HG03139 (cell line): ENCODE measurements around the gene CFB.
"Not testable (repeated sequence)": the region's sequence is repeated elsewhere in the genome, so short reads cannot be mapped to it uniquely, and the experiment has no call there.

Source experiments
- ATAC-seq: cut with Tn5 transposase; IDR thresholded peaks from one replicate; pipeline ENCODE4 v1.9.1; 2021; ENCODE audit not compliant: unreplicated experiment

Gene CFB

DNA sequence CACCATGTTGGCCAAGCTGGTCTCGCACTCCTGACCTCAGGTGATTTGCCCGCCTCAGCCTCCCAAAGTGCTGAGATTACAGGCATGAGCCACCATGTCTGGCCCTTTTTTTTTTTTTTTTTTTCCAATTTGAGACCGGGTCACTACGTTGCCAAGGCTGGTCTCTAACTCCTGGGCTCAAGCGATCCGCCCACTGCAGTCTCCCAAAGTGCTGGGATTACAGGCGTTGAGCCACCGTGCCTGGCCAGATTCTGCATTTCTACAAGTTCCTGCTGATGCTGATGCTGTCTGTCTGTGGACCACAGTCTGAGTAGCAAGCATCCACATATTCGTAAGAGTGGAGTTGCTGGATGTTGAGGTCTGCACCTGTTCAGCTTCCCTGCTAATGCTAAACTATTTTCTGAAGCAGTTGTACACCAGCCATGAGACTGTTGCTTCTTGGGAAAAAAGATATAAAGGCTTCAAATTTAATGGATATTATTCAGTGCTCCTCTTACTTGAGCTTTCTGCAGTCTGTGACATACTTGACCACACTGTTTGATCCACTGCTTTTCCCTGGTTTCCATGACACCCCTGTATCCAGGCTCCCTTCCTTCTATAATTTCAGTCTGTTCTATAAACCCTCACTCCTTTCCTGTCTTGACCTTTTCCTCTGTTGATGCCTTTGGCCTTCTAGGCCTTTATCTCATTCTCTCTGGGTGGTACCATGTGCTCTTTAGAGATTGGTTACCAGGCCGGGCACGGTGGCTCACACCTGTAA is 33.9 kb upstream of the CFB start:
- no peak for ATAC-seq

DNA sequence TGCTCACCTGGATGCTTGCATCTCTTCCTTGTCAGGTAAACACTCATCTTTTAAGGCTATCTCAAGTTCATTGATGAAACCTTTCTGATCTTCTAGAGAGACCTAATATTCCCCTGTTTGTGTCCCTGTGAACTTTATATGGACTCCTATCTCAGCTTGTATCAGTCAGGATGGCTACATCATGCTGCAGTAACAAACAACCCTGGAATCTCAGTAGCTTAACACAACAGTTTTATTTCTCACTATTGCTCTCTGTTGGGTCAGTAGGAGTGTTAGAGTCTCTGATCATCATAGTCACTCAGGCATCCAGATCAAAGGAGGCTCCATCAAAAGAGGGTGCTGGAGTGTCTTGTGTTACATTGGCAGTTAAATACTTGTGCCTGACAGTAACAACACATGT is 30.5 kb upstream of the CFB start:
- ATAC-seq = no peak

DNA sequence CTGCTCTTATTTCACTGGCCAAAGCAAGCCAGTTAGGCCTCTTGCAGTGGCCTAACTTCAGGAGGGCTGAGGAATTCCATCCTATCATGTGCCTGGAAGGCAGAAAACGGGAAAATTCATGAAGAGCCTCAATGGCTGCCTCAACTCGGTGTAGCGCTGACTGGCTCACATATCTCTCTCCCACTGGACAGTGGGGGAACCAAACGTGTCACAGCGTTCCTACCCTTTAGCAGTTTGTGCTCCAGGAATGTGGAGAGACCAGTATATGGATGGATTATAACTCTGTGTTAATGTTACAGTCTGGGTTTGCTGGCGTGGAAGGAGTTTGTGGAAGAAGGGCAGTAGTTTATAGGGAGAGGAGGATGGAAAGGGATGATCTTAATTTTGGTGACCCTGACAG is 30.1 kb upstream of the CFB start:
- ATAC-seq = no peak

DNA sequence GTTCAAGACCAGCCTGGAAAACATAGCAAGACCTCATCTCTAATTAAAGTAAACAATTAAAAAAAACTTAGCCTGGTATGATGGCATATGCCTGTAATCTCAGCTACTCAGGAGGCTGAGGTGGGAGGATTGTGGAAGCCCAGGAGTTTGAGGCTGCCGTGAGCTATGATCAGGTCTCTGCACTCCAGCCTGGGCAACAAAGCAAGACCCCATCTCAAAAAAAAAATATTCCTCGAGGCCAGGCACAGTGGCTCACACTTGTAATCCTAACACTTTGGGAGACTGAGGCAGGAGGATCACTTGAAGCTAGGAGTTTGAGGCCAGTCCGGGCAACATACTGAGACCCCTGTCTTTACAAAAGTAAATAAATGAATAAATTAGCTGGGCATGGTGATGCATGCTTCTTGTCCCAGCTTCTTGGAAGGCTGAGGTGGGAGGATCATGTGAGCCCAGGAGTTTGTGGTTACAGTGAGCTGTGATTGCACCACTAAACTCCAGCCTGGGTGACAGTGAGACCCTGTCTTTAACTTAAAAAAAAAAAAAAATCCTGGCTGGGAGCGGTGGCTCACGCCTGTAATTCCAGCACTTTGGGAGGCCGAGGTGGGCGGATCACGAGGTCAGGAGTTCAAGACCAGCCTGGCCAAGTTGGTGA is 27.7 kb upstream of the CFB start:
- ATAC-seq = no peak

DNA sequence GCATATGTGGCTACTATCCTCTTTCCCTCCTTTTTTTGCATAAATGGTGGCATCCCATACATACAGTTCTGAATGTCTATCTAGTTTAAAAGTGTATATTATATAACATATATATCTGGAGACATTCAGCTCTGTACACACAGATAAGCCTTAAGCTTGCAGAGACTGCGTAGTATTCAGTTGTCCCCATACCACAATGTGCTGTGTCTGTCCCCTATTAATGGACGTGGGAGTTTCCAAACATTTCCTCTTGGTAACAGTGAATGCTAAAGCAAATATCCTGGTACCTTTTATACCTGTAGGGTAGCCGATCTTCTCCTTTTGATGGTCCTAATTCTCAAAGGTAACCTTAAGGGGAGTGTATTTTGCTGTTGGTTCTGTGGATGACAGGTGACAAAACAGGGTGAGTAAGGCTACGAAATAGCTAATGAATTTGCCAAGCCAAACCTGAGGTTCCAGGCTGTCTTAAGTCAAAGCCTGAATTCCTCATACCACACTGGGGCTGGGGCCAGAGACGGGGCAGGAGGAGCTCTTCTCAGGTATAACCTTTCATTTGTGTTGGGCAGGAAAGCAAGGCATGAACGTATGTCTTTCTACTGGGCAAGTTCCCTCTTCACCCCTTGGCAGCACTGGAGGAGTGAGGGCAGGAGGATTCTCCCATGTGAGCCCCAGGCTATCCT is 26.1 kb upstream of the CFB start:
- no peak for ATAC-seq

DNA sequence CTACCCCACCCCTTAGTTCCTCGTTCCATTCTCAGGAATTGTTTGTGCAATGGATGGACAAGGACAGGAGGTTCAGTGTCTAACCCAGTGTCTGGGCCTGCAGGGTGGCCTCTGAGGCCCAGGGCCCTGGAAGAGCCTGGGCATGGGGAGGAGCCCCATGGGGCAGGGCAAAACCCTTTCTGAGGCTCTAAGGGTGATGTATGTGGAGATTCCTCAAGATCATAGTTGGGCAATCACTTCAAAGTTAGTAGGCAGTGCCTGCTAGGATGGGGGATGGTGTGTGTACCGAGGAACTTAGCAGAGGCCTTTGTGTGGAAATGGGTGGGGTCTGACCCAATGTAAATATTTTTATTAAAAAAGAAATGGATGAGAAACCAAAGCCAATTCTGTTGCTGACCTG is 25.1 kb upstream of the CFB start:
- ATAC-seq = no peak

DNA sequence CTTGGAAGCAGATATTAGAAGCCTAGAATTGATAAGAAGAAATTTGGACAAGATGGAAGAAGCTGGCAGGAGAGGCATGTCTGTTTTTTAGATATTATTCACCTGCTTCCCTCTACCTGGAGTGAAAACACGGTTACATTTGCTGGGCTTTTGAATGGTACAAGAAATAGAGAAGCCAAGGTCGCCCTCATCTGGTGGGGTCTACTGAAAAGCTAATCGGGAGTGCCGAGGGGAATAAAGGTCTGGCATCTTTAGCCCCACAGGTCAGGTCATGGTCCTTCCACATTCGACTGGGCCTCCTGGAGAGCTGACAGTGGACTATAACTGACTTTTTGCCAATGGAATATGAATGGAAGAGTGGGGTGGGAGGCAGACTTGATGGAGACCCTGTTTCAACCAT is 23.0 kb upstream of the CFB start:
- ATAC-seq = no peak

DNA sequence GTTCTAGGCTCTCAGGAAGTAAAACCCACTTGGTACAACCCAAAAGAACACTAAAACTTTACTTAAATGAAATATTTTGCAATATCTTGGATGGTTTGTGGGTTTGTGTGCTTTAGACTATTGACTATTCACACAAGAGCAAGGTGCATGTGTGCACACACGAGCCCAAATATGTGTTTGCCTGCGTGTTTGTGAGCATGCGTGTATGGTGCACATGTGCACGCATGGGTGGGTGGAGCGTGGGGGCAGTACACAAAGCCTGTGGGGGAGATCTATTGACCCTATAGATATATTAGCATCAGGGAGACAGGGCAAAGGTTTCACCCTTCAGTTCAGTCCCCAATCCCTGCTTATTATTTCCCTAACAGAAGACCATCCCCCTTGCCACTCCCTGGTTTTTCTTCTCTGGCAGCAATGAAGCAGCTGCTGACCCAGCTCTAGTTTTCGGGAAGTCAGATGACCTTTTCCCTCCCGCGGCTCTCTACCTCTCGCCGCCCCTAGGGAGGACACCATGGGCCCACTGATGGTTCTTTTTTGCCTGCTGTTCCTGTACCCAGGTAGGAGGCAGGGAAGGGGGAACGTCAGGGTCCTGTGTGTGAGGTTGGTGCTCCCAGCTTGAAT is 18.5 kb upstream of the CFB start, which contains the start of gene C2:
Gene C2, plus strand, starts transcription at position 476 of the 621 bp plus-strand sequence. Its CDS starts 36 bp downstream, at position 512.
- ATAC-seq = no peak

DNA sequence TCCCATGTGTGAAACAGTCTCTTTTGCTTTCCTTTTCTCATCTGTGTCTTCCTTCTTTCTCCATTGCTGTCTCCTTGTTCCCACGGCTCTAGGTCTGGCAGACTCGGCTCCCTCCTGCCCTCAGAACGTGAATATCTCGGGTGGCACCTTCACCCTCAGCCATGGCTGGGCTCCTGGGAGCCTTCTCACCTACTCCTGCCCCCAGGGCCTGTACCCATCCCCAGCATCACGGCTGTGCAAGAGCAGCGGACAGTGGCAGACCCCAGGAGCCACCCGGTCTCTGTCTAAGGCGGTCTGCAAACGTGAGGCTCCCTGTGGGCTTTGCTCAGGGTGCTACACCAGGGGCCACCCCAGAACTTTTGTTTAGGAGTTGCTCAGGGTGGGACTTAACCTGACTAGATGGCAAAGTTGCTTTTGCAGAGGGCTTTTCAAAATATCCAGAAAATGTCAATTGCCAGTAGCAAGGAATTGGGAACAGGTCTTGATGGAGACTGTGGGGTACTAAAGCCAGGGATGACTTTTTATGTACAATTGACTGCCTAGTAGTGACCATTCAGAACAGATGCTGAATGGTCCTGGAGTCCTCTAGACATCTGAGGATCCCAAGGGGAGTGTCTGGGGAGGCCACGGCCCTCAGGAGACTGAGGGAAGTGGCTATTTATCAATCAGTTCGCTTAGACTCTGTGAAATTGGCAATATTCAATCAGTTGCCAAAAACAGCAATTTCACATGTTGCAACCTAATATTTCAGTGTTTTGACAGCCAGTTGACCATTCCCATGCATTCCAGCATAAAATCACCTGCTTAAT is 17.8 kb upstream of the CFB start:
- ATAC-seq = no peak

DNA sequence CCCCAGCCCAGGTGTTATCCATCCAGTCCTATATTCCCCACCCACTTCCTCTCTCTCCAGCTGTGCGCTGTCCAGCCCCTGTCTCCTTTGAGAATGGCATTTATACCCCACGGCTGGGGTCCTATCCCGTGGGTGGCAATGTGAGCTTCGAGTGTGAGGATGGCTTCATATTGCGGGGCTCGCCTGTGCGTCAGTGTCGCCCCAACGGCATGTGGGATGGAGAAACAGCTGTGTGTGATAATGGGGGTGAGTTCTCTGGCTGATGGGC is 17.3 kb upstream of the CFB start:
- no peak for ATAC-seq

DNA sequence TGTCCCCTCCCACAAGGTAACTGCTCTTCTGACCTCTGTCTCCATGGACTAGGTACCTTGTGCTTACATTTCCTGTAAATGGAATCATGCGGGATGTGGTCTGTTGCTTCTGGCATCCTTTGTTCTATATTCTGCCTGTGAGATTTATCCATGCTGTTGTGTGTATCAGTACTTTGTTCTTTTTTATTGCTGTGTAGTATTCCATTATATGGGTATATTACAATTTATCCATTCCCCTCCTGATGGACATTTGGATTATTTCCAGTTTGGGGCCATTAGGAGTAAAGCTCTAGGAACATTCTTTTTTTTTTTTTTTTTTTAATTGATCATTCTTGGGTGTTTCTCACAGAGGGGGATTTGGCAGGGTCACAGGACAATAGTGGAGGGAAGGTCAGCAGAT is 14.9 kb upstream of the CFB start:
- no peak for ATAC-seq

DNA sequence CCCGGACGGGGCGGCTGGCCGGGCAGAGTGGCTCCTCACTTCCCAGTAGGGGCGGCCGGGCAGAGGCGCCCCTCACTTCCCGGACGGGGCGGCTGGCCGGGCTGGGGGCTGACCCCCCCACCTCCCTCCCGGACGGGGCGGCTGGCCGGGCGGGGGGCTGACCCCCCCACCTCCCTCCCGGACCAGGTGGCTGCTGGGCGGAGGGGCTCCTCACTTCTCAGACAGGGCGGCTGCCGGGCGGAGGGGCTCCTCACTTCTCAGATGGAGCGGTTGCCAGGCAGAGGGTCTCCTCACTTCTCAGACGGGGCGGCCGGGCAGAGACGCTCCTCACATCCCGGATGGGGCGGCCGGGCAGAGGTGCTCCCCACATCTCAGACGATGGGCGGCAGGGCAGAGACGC is 13.8 kb upstream of the CFB start:
- not testable (repeated sequence) for ATAC-seq

DNA sequence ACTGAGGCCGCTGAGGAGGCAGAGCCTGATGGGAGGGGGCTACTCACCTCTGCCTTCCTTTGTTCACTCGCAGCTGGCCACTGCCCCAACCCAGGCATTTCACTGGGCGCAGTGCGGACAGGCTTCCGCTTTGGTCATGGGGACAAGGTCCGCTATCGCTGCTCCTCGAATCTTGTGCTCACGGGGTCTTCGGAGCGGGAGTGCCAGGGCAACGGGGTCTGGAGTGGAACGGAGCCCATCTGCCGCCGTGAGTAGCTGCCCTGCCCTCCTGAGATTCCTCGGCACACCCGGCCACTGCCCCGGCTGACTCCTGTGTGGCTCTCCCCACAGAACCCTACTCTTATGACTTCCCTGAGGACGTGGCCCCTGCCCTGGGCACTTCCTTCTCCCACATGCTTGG is 12.4 kb upstream of the CFB start:
- ATAC-seq = no peak

DNA sequence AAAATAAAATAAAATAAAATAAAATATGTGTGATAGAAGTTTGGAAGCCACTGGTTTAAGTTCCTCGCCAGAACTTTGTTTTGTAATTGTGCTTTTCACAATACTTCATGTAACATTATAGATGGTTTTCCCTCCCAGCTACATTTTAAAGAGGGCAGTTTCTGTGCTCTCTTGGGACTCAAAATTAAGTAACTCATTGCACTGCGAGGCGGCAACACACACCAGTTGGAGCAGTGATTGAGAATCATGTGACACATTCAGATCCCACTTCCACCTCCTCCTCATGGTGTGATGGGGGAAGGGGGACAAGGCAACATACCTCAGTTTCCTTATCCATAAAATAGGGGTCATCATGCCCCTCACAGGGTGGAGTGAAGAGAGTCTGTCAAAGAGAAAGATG is 10.9 kb upstream of the CFB start:
- no peak for ATAC-seq

DNA sequence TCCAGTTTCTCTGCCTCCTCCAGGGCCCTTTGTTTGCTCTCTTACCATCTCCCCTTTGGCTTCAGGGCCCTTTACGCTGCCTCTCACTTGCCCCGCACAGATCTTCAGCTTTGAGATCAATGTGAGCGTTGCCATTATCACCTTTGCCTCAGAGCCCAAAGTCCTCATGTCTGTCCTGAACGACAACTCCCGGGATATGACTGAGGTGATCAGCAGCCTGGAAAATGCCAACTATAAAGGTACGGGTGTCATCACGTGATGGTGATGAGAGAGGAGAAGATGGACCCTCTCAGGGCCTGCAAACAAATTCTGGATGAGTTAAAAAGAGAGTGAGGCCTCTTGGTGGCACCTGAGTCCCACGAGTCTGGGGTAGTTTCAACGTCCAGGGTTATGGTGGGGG is 10.1 kb upstream of the CFB start:
- ATAC-seq = no peak

DNA sequence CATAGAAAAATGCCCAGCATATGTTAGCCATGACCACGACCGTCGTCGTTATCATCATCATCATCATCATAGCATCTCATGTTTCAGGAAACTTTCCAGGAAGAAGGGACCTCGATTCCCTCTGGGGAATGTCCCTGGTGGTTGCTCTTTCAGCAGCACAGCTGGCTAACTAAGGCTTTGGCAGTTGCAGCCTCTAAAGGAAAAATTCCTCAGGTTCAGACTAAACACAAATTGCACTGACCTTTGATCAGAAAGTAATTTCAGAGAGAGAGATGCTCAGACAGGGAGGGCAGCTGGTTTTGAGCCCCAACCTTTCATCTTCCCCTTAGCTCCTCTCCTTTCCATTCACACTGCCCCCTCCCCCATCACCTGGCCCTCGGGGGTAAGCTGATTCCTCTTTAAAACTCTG is 5.6 kb upstream of the CFB start:
- ATAC-seq = no peak

DNA sequence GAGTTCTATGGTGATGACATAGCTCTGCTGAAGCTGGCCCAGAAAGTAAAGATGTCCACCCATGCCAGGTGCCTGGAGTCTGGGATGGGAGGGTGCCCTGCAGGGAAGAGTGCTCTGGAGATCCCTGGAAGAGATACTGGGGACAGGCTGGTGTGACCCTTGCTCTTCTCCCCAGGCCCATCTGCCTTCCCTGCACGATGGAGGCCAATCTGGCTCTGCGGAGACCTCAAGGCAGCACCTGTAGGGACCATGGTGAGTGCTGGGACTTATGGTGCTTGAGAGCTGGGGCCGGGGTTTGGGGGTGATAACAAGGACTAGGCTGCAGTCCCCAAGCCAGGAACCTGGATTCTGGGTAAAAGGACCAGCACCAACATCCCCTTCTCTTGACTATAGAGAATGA is 2.2 kb upstream of the CFB start:
- no peak for ATAC-seq

DNA sequence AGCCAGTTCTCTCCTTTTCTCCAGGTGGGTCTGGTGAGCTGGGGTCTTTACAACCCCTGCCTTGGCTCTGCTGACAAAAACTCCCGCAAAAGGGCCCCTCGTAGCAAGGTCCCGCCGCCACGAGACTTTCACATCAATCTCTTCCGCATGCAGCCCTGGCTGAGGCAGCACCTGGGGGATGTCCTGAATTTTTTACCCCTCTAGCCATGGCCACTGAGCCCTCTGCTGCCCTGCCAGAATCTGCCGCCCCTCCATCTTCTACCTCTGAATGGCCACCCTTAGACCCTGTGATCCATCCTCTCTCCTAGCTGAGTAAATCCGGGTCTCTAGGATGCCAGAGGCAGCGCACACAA is 765 bp upstream of the CFB start:
- no peak for ATAC-seq

DNA sequence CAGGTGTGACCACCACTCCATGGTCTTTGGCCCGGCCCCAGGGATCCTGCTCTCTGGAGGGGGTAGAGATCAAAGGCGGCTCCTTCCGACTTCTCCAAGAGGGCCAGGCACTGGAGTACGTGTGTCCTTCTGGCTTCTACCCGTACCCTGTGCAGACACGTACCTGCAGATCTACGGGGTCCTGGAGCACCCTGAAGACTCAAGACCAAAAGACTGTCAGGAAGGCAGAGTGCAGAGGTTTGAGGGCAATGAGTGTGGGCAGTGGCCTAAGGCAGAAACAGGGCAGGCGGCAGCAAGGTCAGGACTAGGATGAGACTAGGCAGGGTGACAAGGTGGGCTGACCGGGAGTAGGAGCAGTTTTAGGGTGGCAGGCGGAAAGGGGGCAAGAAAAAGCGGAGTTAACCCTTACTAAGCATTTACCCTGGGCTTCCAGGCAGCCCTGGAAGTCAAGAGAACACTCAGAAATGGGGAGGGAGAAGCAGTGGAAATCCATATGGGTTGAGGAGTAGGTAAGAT is 533 bp downstream of the CFB start:
- no peak for ATAC-seq

DNA sequence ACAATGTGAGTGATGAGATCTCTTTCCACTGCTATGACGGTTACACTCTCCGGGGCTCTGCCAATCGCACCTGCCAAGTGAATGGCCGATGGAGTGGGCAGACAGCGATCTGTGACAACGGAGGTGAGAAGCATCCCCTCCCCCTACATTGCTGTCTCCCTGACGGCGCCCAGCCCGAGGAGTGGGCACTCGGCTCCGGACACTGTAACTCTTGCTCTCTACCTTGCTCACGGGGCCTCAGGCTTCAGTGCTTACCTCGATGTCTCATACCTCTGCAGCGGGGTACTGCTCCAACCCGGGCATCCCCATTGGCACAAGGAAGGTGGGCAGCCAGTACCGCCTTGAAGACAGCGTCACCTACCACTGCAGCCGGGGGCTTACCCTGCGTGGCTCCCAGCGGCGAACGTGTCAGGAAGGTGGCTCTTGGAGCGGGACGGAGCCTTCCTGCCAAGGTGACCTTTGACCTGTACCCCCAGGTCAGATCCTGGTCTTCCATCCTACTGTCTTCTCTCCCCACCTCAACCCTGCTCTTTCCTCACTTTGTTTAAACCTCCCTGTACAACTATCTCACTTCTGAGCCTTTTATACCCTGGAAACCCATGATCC is 1.3 kb downstream of the CFB start:
- ATAC-seq = no peak

DNA sequence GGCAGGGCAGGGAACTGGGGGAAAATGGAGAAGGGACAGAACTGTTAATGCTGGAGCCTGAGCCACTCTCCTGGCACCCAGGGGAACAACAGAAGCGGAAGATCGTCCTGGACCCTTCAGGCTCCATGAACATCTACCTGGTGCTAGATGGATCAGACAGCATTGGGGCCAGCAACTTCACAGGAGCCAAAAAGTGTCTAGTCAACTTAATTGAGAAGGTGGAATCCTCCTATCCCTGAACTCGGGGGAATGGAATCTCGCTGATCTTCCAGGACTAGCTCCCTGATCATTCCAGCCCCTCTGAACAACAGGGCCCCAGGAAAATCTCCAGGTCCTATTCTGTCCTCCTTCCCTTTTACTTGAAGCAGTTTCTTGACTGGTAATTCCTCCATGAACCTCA is 2.0 kb downstream of the CFB start:
- no peak for ATAC-seq
